GM23248 (cell line): Measurements from ENCODE around the gene PCYT2. TPM values are rescaled to one million over a fixed set of nuclear protein-coding genes. Genes with fewer than 3 reads are reported as not detected.

Experiments
- DNase-seq: peaks from one replicate; pipeline ENCODE4 v3.0.0-alpha.2; 2015
- H2AFZ ChIP-seq: fragments of 200-600 bp; sonication (generic); 2 replicates; pipeline ENCODE4 v1.6.1; 2016; ENCODE audit warnings: antibody characterized with exemption
- H3F3A ChIP-seq: fragments of 200-600 bp; sonication (generic); 2 replicates; pipeline ENCODE4 v1.6.1; 2016; ENCODE audit warnings: mild to moderate bottlenecking, antibody characterized with exemption, mixed run types; ENCODE audit not compliant: insufficient read depth
- H3K27ac ChIP-seq: fragments of 200-600 bp; sonication (generic); 2 replicates; pipeline ENCODE4 v1.5.1; 2016; ENCODE audit warnings: mild to moderate bottlenecking
- H3K27me3 ChIP-seq: fragments of 200-600 bp; sonication (generic); replicated peaks from 2 replicates; pipeline ENCODE4 v1.6.1; 2016; ENCODE audit warnings: mild to moderate bottlenecking; ENCODE audit not compliant: insufficient read depth
- H3K36me3 ChIP-seq: fragments of 200-600 bp; sonication (generic); 2 replicates; pipeline ENCODE4 v1.6.1; 2016; ENCODE audit warnings: low read depth, mild to moderate bottlenecking
- H3K4me1 ChIP-seq: fragments of 200-600 bp; sonication (generic); 2 replicates; pipeline ENCODE4 v1.6.1; 2016; ENCODE audit warnings: mild to moderate bottlenecking; ENCODE audit not compliant: insufficient read depth
- H3K4me2 ChIP-seq: fragments of 200-600 bp; sonication (generic); one replicate; pipeline ENCODE4 v1.6.1; 2016; ENCODE audit warnings: mild to moderate bottlenecking; ENCODE audit not compliant: unreplicated experiment
- H3K4me3 ChIP-seq: fragments of 200-600 bp; sonication (generic); 2 replicates; pipeline ENCODE4 v1.5.1; 2016; ENCODE audit warnings: mild to moderate bottlenecking
- H3K79me2 ChIP-seq: fragments of 200-600 bp; sonication (generic); 2 replicates; pipeline ENCODE4 v1.6.1; 2016; ENCODE audit warnings: mild to moderate bottlenecking; ENCODE audit not compliant: insufficient read depth
- H3K9ac ChIP-seq: fragments of 200-600 bp; sonication (generic); 2 replicates; pipeline ENCODE4 v1.6.1; 2016; ENCODE audit warnings: mild to moderate bottlenecking
- H3K9me2 ChIP-seq: fragments of 200-600 bp; sonication (generic); 2 replicates; pipeline ENCODE4 v1.6.1; 2016; ENCODE audit warnings: mixed run types, mild to moderate bottlenecking, moderate library complexity; ENCODE audit not compliant: insufficient read depth
- H3K9me3 ChIP-seq: fragments of 200-600 bp; sonication (generic); one replicate; pipeline ENCODE4 v1.6.1; 2017; ENCODE audit warnings: low read depth
- H4K20me1 ChIP-seq: fragments of 200-600 bp; sonication (generic); 2 replicates; pipeline ENCODE4 v1.6.0; 2016; ENCODE audit not compliant: insufficient read depth
- EZH2 ChIP-seq: fragments of 200-600 bp; sonication (generic); IDR thresholded peaks from 2 replicates; pipeline ENCODE4 v1.6.1; 2018; ENCODE audit warnings: antibody characterized with exemption, mild to moderate bottlenecking; ENCODE audit not compliant: insufficient read depth, poor library complexity, severe bottlenecking
- EZH2phosphoT487 ChIP-seq: fragments of 200-600 bp; sonication (generic); IDR thresholded peaks from 2 replicates; pipeline ENCODE4 v1.6.1; 2018; ENCODE audit warnings: antibody characterized with exemption, moderate library complexity, mild to moderate bottlenecking, low read depth; ENCODE audit not compliant: insufficient read depth
- WGBS, 2 experiments: methylation state at CpG; one replicate each; pipeline ENCODE4 v1.1.6; 2015 to 2017; ENCODE audit warnings: low lambda C conversion rate in 2 of 2, low coverage in 1 of 2; ENCODE audit errors: missing lambda C conversion rate in 2 of 2; 5-methylcytosine and 5-hydroxymethylcytosine counted together
- in situ Hi-C: fragments of 300-500 bp; cut with MboI; formaldehyde crosslinking; loops from 2 replicates; pipeline ENCODE4 v1.15.0; 2020
- polyA plus RNA-seq: library from polyadenylated mRNA; unstranded; fragments of >200 nt; fragmentation: Nextera tagmentation; extraction: Ambion mirVana; gene quantifications from 2 replicates; pipeline ENCODE4 v1.2.1, GENCODE V29; 2016
- total RNA-seq: library from RNA; depleted of rRNA; stranded (reverse); fragments of >200 nt; shearing (Covaris generic); gene quantifications from 2 replicates; pipeline ENCODE4 v1.2.3, GENCODE V29; 2014

Gene PCYT2
- total and polyA plus RNA-seq, 2 experiments from 2014 or later = 25.6 to 36.9 TPM

DNA sequence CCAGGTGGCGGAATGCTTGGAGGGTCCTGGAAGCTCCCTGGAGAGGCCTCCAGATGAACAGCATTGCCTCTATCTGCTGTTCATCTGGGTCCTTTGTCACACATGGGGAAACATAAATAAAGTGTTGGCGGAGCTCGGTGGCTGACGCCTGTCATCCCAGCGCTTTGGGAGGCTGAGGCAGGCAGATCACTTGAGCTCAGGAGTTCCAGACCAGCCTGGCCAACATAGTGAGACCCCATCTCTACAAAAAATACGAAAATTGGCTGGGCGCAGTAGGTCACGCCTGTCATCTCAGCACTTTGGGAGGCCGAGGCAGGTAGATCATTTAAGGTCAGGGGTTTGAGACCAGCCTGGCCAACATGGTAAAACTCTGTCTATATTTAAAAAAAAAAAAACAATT is 33.7 kb upstream of the PCYT2 start:
- no peaks in the 10 kb centered on the region for H3K36me3 ChIP-seq
- H3K4me2 ChIP-seq = no peak overlapping the region
- no peaks in the 10 kb centered on the region for H3F3A ChIP-seq
- no peak overlapping the region for H3K4me3 ChIP-seq
- no peaks in the 10 kb centered on the region for H3K9me2 ChIP-seq
- H4K20me1 ChIP-seq = no peaks in the 10 kb centered on the region
- in situ Hi-C loops = no loop called here
- H3K9ac ChIP-seq = no peak overlapping the region
- H2AFZ ChIP-seq = no peak overlapping the region
- no peaks in the 10 kb centered on the region for H3K27me3 ChIP-seq
- no peak for DNase-seq
- no peaks in the 10 kb centered on the region for H3K4me1 ChIP-seq
- WGBS, 2 experiments = 80 to 86% methylated on average over 9 of the region's 9 CpGs
- no peaks in the 10 kb centered on the region for H3K79me2 ChIP-seq
- no peak overlapping the region for H3K27ac ChIP-seq
- TF ChIP-seq EZH2phosphoT487 (no peak), EZH2 (no peak)
- no peaks in the 10 kb centered on the region for H3K9me3 ChIP-seq

DNA sequence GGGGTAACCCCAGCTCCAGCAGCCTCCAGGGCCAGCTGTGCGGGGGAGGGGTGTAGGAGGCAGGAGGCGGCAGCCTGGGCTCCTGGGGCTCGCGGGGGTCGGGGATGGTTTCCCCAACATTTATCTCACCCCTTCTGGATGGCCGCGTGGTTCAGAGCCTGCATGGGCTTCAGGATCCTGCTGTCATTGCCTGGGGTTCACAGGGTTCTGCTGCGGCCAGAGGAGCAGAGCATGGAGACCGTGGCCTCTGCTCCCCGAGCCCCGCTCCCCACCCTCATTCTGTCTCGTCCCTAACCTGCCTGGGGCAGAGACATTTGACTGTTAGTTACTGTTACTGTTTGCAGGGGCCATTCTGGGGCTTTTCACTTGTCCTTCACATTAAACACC is 31.0 kb upstream of the PCYT2 start:
- Histone ChIP-seq H3K27ac (no peak overlapping the region), H4K20me1 (no peaks in the 10 kb centered on the region), H3K27me3 (no peaks in the 10 kb centered on the region), H3K9me3 (no peaks in the 10 kb centered on the region), H3K36me3 (no peaks in the 10 kb centered on the region), H2AFZ (no peak overlapping the region), H3K4me1 (0 out of 2 replicates have a peak, but pooled peaks cover 3% of the 10 kb centered on the region), H3F3A (no peaks in the 10 kb centered on the region), H3K9ac (no peak overlapping the region), H3K79me2 (no peaks in the 10 kb centered on the region), H3K4me2 (no peak overlapping the region), H3K4me3 (no peak overlapping the region), H3K9me2 (no peaks in the 10 kb centered on the region)
- WGBS, 2 experiments = 51 to 62% methylated on average over 7 to 11 of the region's 12 CpGs
- TF ChIP-seq EZH2phosphoT487 = no peak
- no peak for TF ChIP-seq EZH2
- in situ Hi-C loops = no loop called here
- DNase-seq = no peak

DNA sequence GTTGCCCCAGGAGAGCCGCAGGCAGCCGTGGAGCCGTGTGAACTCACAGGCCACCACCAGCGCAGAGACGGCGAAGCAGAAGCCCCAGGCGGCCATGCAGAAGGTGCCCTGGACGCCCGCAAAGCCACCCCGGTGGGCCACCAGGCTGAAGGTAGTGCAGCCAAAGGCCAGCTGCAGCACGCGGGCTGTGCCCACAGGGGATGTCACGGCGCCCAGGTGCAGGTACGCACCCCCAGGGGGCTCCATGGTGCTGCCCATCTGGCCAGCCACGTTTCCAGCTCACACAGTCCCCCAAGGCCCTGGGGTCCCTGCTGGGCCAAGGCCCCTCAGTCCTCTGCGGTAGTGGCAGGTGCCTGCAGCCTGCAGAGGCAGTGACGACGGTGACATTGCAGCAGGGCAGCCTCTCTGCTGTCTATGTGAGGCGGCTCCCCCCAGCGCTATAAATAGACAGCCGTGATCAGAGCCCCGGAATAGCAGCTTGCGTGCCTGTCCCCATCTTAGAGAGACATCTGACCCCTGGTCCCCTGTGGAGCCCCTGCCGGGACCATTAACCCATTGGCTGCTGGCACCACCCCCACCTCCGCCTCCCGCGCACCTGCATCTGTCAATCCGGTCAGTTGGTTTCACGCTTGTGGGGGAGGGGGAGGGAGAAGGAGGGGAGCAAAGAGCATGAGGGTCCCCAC is 30.4 kb upstream of the PCYT2 start:
- Histone ChIP-seq H3K4me3 (no peak overlapping the region), H3K4me1 (0 out of 2 replicates have a peak, but pooled peaks cover 3% of the 10 kb centered on the region), H3K27ac (no peak overlapping the region), H3K9me2 (no peaks in the 10 kb centered on the region), H4K20me1 (no peaks in the 10 kb centered on the region), H3K79me2 (peaks cover 2% of the 10 kb centered on the region), H3K4me2 (no peak overlapping the region), H3K36me3 (no peaks in the 10 kb centered on the region), H3F3A (no peaks in the 10 kb centered on the region), H2AFZ (no peak overlapping the region), H3K9ac (no peak overlapping the region), H3K27me3 (no peaks in the 10 kb centered on the region), H3K9me3 (no peaks in the 10 kb centered on the region)
- in situ Hi-C loops = no loop called here
- no peak for TF ChIP-seq EZH2
- no peak for TF ChIP-seq EZH2phosphoT487
- WGBS, 2 experiments = 36 to 38% methylated on average over 29 to 30 of the region's 30 CpGs
- DNase-seq = no peak

DNA sequence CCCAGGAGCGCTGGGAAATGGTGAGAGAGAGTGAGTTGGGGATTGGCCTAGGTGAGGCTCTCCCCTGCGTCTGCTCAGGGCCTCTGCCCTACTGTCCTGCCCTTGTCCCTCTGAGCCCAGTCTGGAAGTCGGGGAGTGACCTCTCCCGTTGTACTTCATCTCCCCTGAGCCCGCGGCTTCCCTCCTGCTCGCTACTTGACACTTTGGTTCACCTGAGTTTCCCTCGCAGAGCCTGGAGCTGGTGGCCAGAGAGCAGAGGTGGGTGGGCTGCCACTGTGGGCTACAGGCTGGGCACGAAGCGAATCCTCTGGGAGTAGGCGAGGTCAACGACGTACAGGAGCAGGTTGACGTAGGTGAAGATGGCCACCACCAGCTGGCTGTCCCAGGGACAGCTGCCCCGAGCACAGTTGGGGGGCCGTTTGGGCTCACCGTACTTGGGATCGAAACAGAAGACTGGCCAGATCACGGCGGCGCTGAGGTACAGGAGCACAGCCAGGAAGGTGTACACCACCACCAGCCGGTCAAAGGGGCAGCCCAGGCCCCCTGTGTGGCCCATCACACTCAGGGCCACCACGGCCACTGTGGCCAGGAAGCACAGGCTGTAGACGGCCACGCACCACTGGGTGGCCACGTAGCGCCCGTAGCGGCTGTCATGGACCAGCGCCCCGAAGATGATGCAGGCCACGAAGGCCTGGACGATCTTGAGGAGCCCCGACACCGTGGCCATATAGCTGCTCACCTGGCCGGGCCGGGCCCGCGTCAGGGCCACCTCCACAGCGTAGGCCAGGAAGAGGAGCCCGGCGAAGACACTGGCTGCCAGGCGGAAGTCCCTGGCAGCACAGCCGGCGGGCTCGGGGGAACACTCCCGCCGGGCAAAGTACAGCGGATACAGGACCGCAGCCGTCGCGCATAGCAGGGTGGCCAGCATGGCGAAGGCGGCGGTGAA is 29.6 kb upstream of the PCYT2 start:
- TF ChIP-seq EZH2phosphoT487 (no peak), EZH2 (no peak)
- H2AFZ ChIP-seq = peak overlapping the region; percentile 59
- no peaks in the 10 kb centered on the region for H3K36me3 ChIP-seq
- no peak for DNase-seq
- no peaks in the 10 kb centered on the region for H3F3A ChIP-seq
- H3K27ac ChIP-seq = no peak overlapping the region
- no peak overlapping the region for H3K4me3 ChIP-seq
- peaks cover 11% of the 10 kb centered on the region for H3K79me2 ChIP-seq
- H3K4me2 ChIP-seq = no peak overlapping the region
- 0 out of 2 replicates have a peak, but pooled peaks cover 6% of the 10 kb centered on the region for H3K4me1 ChIP-seq
- H3K9me3 ChIP-seq = no peaks in the 10 kb centered on the region
- 84 to 91% methylated on average over 50 to 51 of the region's 56 CpGs for WGBS, 2 experiments
- in situ Hi-C loops = no loop called here
- H3K27me3 ChIP-seq = no peaks in the 10 kb centered on the region
- no peaks in the 10 kb centered on the region for H3K9me2 ChIP-seq
- no peaks in the 10 kb centered on the region for H4K20me1 ChIP-seq
- H3K9ac ChIP-seq = no peak overlapping the region
